ENCODE measurements around the gene PLA1A.

- no peak for TF ChIP-seq TAF1 (IDR thresholded peaks at IDR 0.05; ENCODE audit: borderline replicate concordance, insufficient read depth, low read length)
- TF ChIP-seq, protein P1, sequence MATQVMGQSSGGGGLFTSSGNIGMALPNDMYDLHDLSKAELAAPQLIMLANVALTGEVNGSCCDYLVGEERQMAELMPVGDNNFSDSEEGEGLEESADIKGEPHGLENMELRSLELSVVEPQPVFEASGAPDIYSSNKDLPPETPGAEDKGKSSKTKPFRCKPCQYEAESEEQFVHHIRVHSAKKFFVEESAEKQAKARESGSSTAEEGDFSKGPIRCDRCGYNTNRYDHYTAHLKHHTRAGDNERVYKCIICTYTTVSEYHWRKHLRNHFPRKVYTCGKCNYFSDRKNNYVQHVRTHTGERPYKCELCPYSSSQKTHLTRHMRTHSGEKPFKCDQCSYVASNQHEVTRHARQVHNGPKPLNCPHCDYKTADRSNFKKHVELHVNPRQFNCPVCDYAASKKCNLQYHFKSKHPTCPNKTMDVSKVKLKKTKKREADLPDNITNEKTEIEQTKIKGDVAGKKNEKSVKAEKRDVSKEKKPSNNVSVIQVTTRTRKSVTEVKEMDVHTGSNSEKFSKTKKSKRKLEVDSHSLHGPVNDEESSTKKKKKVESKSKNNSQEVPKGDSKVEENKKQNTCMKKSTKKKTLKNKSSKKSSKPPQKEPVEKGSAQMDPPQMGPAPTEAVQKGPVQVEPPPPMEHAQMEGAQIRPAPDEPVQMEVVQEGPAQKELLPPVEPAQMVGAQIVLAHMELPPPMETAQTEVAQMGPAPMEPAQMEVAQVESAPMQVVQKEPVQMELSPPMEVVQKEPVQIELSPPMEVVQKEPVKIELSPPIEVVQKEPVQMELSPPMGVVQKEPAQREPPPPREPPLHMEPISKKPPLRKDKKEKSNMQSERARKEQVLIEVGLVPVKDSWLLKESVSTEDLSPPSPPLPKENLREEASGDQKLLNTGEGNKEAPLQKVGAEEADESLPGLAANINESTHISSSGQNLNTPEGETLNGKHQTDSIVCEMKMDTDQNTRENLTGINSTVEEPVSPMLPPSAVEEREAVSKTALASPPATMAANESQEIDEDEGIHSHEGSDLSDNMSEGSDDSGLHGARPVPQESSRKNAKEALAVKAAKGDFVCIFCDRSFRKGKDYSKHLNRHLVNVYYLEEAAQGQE (IDR thresholded peaks at IDR 0.05; ENCODE audit: insufficient read depth in 1 of 2, low read depth in 2 of 2, low read length in 2 of 2): no peak
Observed at GRCh38 chr3:119604878-119605277, 7.2 kb downstream of the PLA1A start.
